ENCODE measurements around the gene PEX5L.

The PEX5L gene

DNA sequence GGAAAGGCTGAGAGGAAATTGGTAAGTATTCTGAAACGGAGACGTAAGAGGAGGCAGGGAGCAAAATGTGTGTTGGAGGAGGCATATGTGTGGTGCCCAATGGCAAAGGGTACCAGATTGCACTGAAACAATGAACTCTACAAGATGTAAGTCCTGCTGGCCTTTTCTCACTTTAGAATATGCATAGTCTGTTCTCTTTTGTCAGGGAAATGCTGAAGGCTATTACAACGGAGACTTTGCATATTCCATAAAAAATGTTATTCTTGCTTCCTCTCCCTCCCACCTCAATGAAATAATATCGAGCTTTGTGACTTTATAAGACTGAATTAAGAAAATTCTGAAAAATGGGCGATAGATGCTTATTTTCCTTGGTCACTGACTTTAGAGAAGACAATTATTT lies 85.9 kb downstream of the PEX5L start:
- no peak overlapping the region for H3K4me3 ChIP-seq (ENCODE audit: low read depth, low read length)
- TF ChIP-seq POLR2A (IDR thresholded peaks at IDR 0.05; ENCODE audit: extremely low read depth, insufficient read length) (no peak), CTCF (IDR thresholded peaks at IDR 0.05; ENCODE audit: low read depth, low read length) (no peak), MAX (IDR thresholded peaks at IDR 0.05; ENCODE audit: low read depth, low read length) (no peak), MYC (IDR thresholded peaks at IDR 0.05; ENCODE audit: low read depth, low read length) (no peak)
- no peak for DNase-seq (ENCODE audit: low read depth)

DNA sequence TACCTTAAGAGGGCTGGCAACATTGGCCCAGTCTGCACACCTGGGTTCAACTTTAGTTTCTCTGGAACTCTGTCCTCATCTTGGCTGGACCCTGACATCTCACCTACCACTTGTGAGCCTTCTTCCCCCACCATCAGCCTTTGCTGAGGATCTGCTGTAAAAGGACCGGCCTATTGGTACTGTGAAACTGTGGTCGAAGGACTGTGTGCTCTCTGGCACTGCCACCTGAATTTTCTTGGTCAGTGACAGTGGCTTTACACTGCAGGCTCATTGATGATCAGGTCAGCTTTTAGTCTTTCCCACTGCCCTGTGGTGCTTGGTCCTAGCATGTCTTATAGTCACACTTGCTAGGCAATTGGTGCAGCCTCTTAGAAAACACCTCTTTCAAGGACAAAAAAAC lies 86.9 kb downstream of the PEX5L start:
- TF ChIP-seq CTCF (IDR thresholded peaks at IDR 0.05; ENCODE audit: low read depth, low read length) (no peak), MYC (IDR thresholded peaks at IDR 0.05; ENCODE audit: low read depth, low read length) (no peak), POLR2A (IDR thresholded peaks at IDR 0.05; ENCODE audit: extremely low read depth, insufficient read length) (no peak), MAX (IDR thresholded peaks at IDR 0.05; ENCODE audit: low read depth, low read length) (no peak)
- H3K4me3 ChIP-seq (ENCODE audit: low read depth, low read length) = no peak overlapping the region
- DNase-seq (ENCODE audit: low read depth) = no peak

DNA sequence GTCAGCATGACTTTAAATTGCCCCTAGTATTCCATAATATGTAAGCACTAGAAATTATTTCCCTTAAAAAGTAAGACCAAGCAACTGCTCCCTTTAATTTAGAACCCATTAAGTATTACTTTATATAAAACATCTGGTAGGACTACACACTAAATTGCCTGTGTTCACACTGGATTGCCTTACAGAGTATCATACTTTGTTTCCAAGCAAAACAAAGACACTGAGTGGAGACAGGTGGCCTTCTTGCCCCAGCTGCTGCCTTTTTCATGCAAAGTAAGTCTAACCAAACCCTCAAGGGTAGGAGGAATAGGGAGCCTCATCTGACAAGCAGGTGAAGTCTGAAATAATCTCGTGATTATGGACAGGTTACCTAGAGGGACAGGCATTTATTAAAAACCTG lies 87.3 kb downstream of the PEX5L start:
- TF ChIP-seq MYC (IDR thresholded peaks at IDR 0.05; ENCODE audit: low read depth, low read length) = no peak
- TF ChIP-seq POLR2A (IDR thresholded peaks at IDR 0.05; ENCODE audit: extremely low read depth, insufficient read length) = no peak
- no peak for TF ChIP-seq MAX (IDR thresholded peaks at IDR 0.05; ENCODE audit: low read depth, low read length)
- TF ChIP-seq CTCF (IDR thresholded peaks at IDR 0.05; ENCODE audit: low read depth, low read length) = no peak
- H3K4me3 ChIP-seq (ENCODE audit: low read depth, low read length) = no peak overlapping the region
- no peak for DNase-seq (ENCODE audit: low read depth)

DNA sequence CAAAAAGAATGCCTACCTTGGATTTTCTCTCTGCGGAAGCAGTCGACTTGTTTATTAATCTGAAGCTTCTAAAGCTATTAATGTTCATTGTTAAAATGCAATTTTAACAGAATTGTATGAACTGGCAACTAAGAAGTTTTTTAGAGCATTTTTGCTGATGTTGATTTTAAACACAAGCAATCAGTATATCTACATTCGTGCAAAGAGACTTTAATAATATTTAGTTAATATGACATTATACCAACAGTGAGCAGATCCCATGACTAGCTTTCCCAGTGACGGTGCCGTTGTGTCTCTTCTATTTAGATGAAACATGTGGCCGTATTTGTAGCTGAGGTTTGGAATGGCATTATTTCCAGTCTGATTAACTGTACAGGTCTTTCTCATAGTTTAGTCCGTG lies 88.0 kb downstream of the PEX5L start:
- no peak for DNase-seq (ENCODE audit: low read depth)
- TF ChIP-seq MAX (IDR thresholded peaks at IDR 0.05; ENCODE audit: low read depth, low read length) = no peak
- H3K4me3 ChIP-seq (ENCODE audit: low read depth, low read length) = no peak overlapping the region

GRCh38 chr3:179945569-179945968 lies 91.2 kb downstream of the PEX5L start:
- no peak overlapping the region for H3K4me3 ChIP-seq (ENCODE audit: low read depth, low read length)
- no peak for TF ChIP-seq POLR2A (IDR thresholded peaks at IDR 0.05; ENCODE audit: extremely low read depth, insufficient read length)
- no peak for TF ChIP-seq MAX (IDR thresholded peaks at IDR 0.05; ENCODE audit: low read depth, low read length)
- DNase-seq (ENCODE audit: low read depth) = no peak

GRCh38 chr3:179943117-179943880 lies 93.4 kb downstream of the PEX5L start:
- no peak for DNase-seq (ENCODE audit: low read depth)
- H3K4me3 ChIP-seq (ENCODE audit: low read depth, low read length) = no peak overlapping the region
- no peak for TF ChIP-seq POLR2A (IDR thresholded peaks at IDR 0.05; ENCODE audit: extremely low read depth, insufficient read length)
- TF ChIP-seq MYC (IDR thresholded peaks at IDR 0.05; ENCODE audit: low read depth, low read length) = no peak
- no peak for TF ChIP-seq CTCF (IDR thresholded peaks at IDR 0.05; ENCODE audit: low read depth, low read length)
